Loucy (cell line): Measurements from ENCODE around the gene TECPR2.

Source experiments
- EZH2phosphoT487 ChIP-seq: fragments of 200-600 bp; IDR thresholded peaks from 2 replicates; pipeline ENCODE4 v1.6.1; 2018; ENCODE audit warnings: antibody characterized with exemption, mild to moderate bottlenecking, moderate library complexity, borderline replicate concordance
- TF ChIP-seq, protein P1 (sequence below): fragments of 200-600 bp; sonication (generic); conservative IDR thresholded peaks from 2 replicates; pipeline ENCODE4 v1.5.1; 2014; ENCODE audit warnings: mild to moderate bottlenecking, antibody characterized with exemption, low read length

DNA sequence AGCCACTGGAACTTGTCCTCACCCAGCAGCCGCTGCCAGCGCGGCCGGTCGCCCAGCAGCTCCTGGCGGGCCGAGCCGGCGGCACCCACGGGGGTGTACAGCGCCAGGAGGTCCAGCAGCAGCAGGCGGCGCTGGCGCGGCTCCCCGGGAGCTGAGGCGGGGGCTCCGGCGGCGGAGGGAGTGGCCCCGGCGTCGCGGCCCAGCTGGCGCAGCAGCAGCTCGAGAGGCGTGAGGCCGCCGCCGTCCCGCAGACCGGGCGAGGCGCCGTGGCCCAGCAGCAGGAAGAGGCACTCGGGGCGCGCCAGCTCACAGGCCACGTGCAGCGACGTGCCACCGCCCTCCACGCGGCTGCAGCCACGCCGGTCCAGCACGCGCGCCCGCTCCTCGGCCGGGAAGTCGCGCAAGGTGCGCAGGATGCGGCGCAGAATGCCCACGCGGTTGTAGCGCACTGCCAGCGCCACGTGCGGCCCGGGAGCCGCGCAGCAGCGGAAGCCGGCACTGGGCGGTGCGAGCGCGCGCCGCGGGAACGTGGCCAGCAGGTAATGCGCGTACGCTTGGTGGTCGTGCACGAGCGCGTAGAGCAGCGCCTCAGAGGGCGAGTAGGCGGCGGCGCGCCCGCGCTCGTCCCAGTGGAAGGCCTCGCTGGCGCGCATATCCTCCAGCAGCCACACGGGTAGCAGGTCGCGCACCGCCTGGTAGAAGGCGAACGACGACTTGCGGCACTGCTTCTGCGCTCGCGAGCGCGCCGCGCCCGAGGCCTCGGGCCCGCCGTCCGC is 144.5 kb downstream of the TECPR2 start:
- TF ChIP-seq, protein P1, sequence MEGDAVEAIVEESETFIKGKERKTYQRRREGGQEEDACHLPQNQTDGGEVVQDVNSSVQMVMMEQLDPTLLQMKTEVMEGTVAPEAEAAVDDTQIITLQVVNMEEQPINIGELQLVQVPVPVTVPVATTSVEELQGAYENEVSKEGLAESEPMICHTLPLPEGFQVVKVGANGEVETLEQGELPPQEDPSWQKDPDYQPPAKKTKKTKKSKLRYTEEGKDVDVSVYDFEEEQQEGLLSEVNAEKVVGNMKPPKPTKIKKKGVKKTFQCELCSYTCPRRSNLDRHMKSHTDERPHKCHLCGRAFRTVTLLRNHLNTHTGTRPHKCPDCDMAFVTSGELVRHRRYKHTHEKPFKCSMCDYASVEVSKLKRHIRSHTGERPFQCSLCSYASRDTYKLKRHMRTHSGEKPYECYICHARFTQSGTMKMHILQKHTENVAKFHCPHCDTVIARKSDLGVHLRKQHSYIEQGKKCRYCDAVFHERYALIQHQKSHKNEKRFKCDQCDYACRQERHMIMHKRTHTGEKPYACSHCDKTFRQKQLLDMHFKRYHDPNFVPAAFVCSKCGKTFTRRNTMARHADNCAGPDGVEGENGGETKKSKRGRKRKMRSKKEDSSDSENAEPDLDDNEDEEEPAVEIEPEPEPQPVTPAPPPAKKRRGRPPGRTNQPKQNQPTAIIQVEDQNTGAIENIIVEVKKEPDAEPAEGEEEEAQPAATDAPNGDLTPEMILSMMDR, result no peak
- no peak for TF ChIP-seq EZH2phosphoT487
